Measurements from ENCODE around the gene NOXA1.

- TF ChIP-seq CTCF (IDR thresholded peaks at IDR 0.05; ENCODE audit: poor library complexity, severe bottlenecking) (no peak), MXI1 (conservative IDR thresholded peaks at IDR 0.05; ENCODE audit: poor library complexity, severe bottlenecking) (no peak), RAD21 (conservative IDR thresholded peaks at IDR 0.05) (no peak), EZH2 (IDR thresholded peaks at IDR 0.05; ENCODE audit: borderline replicate concordance, insufficient read depth, low read length, poor library complexity, severe bottlenecking) (no peak), REST (IDR thresholded peaks at IDR 0.05; ENCODE audit: borderline replicate concordance) (no peak)
Observed at GRCh38 chr9:137436761-137437600, 13.8 kb downstream of the NOXA1 start.

Measured in neural cell (in vitro differentiated cells).